ENCODE data around the gene DAND5. TPM values are rescaled to one million over a fixed set of nuclear protein-coding genes. Genes with fewer than 3 reads are reported as not detected.

The DAND5 gene
- total RNA-seq, 6 experiments from 2014 or later, result not detected

GRCh38 chr19:12990431-12990830 lies 21.1 kb downstream of the DAND5 start:
- Mint-ChIP-seq H3K27ac (no peak overlapping the region), H3K36me3 (ENCODE audit: low read depth) (no peaks in the 10 kb centered on the region), H3K9me3 (no peaks in the 10 kb centered on the region), H3K4me3 (no peak overlapping the region), H3K4me1 (ENCODE audit: low read depth) (peaks cover 8% of the 10 kb centered on the region), H3K27me3 (ENCODE audit: insufficient read depth) (peaks cover 2% of the 10 kb centered on the region; the same call in 1 of the 2 replicates)
- no peak for DNase-seq
- TF ChIP-seq CTCF (IDR thresholded peaks at IDR 0.05), result no peak

GRCh38 chr19:12990853-12991252 lies 21.5 kb downstream of the DAND5 start:
- Mint-ChIP-seq H3K27me3 (ENCODE audit: insufficient read depth) (peaks cover 2% of the 10 kb centered on the region; the same call in 1 of the 2 replicates), H3K4me3 (no peak overlapping the region), H3K4me1 (ENCODE audit: low read depth) (peaks cover 7% of the 10 kb centered on the region), H3K36me3 (ENCODE audit: low read depth) (no peaks in the 10 kb centered on the region), H3K27ac (no peak overlapping the region), H3K9me3 (no peaks in the 10 kb centered on the region)
- TF ChIP-seq CTCF (IDR thresholded peaks at IDR 0.05), result no peak
- no peak for DNase-seq

- Mint-ChIP-seq H3K4me1 (ENCODE audit: low read depth) (peaks cover 7% of the 10 kb centered on the region), H3K27me3 (ENCODE audit: insufficient read depth) (peaks cover 2% of the 10 kb centered on the region; the same call in 1 of the 2 replicates), H3K27ac (no peak overlapping the region), H3K4me3 (no peak overlapping the region), H3K36me3 (ENCODE audit: low read depth) (no peaks in the 10 kb centered on the region), H3K9me3 (no peaks in the 10 kb centered on the region)
- TF ChIP-seq CTCF (IDR thresholded peaks at IDR 0.05), result no peak
- no peak for DNase-seq
Observed at GRCh38 chr19:12991296-12991695, 21.9 kb downstream of the DAND5 start.

GRCh38 chr19:12992729-12993128 lies 23.4 kb downstream of the DAND5 start:
- H3K36me3 Mint-ChIP-seq (ENCODE audit: low read depth), result no peaks in the 10 kb centered on the region
- H3K27ac Mint-ChIP-seq, result no peak overlapping the region
- no peak for DNase-seq
- no peak overlapping the region for H3K4me3 Mint-ChIP-seq
- H3K27me3 Mint-ChIP-seq (ENCODE audit: insufficient read depth), result peaks cover 2% of the 10 kb centered on the region; the same call in 1 of the 2 replicates
- H3K9me3 Mint-ChIP-seq, result no peaks in the 10 kb centered on the region
- TF ChIP-seq CTCF (IDR thresholded peaks at IDR 0.05), result no peak
- peaks cover 8% of the 10 kb centered on the region for H3K4me1 Mint-ChIP-seq (ENCODE audit: low read depth)

GRCh38 chr19:12993562-12993961 lies 24.2 kb downstream of the DAND5 start:
- no peak for TF ChIP-seq CTCF (IDR thresholded peaks at IDR 0.05)
- no peak overlapping the region for H3K4me3 Mint-ChIP-seq
- peaks cover 14% of the 10 kb centered on the region for H3K4me1 Mint-ChIP-seq (ENCODE audit: low read depth)
- no peak overlapping the region for H3K27ac Mint-ChIP-seq
- no peaks in the 10 kb centered on the region for H3K9me3 Mint-ChIP-seq
- peaks cover 6% of the 10 kb centered on the region for H3K36me3 Mint-ChIP-seq (ENCODE audit: low read depth)
- no peak for DNase-seq
- peaks cover 2% of the 10 kb centered on the region; the same call in 1 of the 2 replicates for H3K27me3 Mint-ChIP-seq (ENCODE audit: insufficient read depth)
